H9 (cell line): ENCODE data around the gene DENND1A. TPM values are rescaled to one million over a fixed set of nuclear protein-coding genes. Genes with fewer than 3 reads are reported as not detected.
"Not testable (repeated sequence)": the region's sequence is repeated elsewhere in the genome, so short reads cannot be mapped to it uniquely, and the experiment has no call there.

ENCODE experiments used
- DNase-seq: peaks from one replicate; pipeline ENCODE4 v3.0.0-alpha.2; 2017
- H2AFZ ChIP-seq: one replicate; pipeline ENCODE4 v1.6.1; 2013; ENCODE audit warnings: mild to moderate bottlenecking, low read length, control low read depth, moderate library complexity
- H2AK5ac ChIP-seq: 2 replicates; pipeline ENCODE4 v1.6.1; 2013; ENCODE audit warnings: low read length, control low read depth, mixed read lengths; ENCODE audit not compliant: insufficient read length
- H2BK120ac ChIP-seq: one replicate; pipeline ENCODE4 v1.6.1; 2013; ENCODE audit warnings: low read depth, mild to moderate bottlenecking, low read length, control low read depth, inconsistent platforms; ENCODE audit not compliant: poor library complexity, severe bottlenecking
- H2BK12ac ChIP-seq: 2 replicates; pipeline ENCODE4 v1.6.1; 2013; ENCODE audit warnings: low read length, control low read depth, mixed read lengths, low read depth; ENCODE audit not compliant: insufficient read length
- H2BK15ac ChIP-seq: 2 replicates; pipeline ENCODE4 v1.6.1; 2013; ENCODE audit warnings: low read depth, low read length, control low read depth
- H2BK20ac ChIP-seq: one replicate; pipeline ENCODE4 v1.6.1; 2013; ENCODE audit warnings: low read depth, mild to moderate bottlenecking, low read length, control low read depth, inconsistent platforms; ENCODE audit not compliant: poor library complexity, severe bottlenecking
- H2BK5ac ChIP-seq: 2 replicates; pipeline ENCODE4 v1.6.1; 2013; ENCODE audit warnings: low read length, control low read depth, mixed read lengths; ENCODE audit not compliant: insufficient read length
- H3K14ac ChIP-seq: 2 replicates; pipeline ENCODE4 v1.6.1; 2013; ENCODE audit warnings: low read length, control low read depth; ENCODE audit not compliant: insufficient read depth
- H3K18ac ChIP-seq: 2 replicates; pipeline ENCODE4 v1.6.1; 2013; ENCODE audit warnings: low read depth, mild to moderate bottlenecking, mixed read lengths, low read length, control low read depth; ENCODE audit not compliant: insufficient read length
- H3K23ac ChIP-seq: 2 replicates; pipeline ENCODE4 v1.6.1; 2013; ENCODE audit warnings: low read length, control low read depth, mixed read lengths, low read depth; ENCODE audit not compliant: insufficient read length
- H3K23me2 ChIP-seq: 2 replicates; pipeline ENCODE4 v1.6.1; 2013; ENCODE audit warnings: low read depth, mild to moderate bottlenecking, mixed read lengths, low read length, control low read depth; ENCODE audit not compliant: insufficient read length, poor library complexity, severe bottlenecking
- H3K27ac ChIP-seq: 2 replicates; pipeline ENCODE4 v1.5.1; 2013; ENCODE audit warnings: low read length, control low read depth, mixed read lengths, low read depth; ENCODE audit not compliant: insufficient read length
- H3K27me3 ChIP-seq: 2 replicates; pipeline ENCODE4 v1.6.1; 2013; ENCODE audit warnings: low read length, control low read depth, inconsistent platforms; ENCODE audit not compliant: insufficient read depth
- H3K4ac ChIP-seq: 2 replicates; pipeline ENCODE4 v1.6.1; 2013; ENCODE audit warnings: low read depth, mild to moderate bottlenecking, control low read depth, inconsistent platforms, low read length, moderate library complexity
- H3K4me1 ChIP-seq: 2 replicates; pipeline ENCODE4 v1.6.1; 2013; ENCODE audit warnings: low read length, control low read depth, inconsistent platforms; ENCODE audit not compliant: insufficient read depth
- H3K4me2 ChIP-seq: 2 replicates; pipeline ENCODE4 v1.6.1; 2013; ENCODE audit warnings: low read length, control low read depth, mixed read lengths; ENCODE audit not compliant: insufficient read length, insufficient read depth
- H3K56ac ChIP-seq: 2 replicates; pipeline ENCODE4 v1.6.1; 2013; ENCODE audit warnings: low read depth, mild to moderate bottlenecking, mixed read lengths, low read length, control low read depth; ENCODE audit not compliant: insufficient read length
- H3K79me1 ChIP-seq: 2 replicates; pipeline ENCODE4 v1.6.1; 2013; ENCODE audit warnings: low read depth, mild to moderate bottlenecking, moderate library complexity, low read length, control low read depth, inconsistent platforms; ENCODE audit not compliant: insufficient read depth, poor library complexity, severe bottlenecking
- H3K79me2 ChIP-seq: 2 replicates; pipeline ENCODE4 v1.6.1; 2013; ENCODE audit warnings: low read length, control low read depth, inconsistent platforms; ENCODE audit not compliant: insufficient read depth
- H3K9ac ChIP-seq: 2 replicates; pipeline ENCODE4 v1.6.1; 2013; ENCODE audit warnings: low read length, control low read depth, mixed read lengths; ENCODE audit not compliant: insufficient read length; ENCODE audit errors: extremely low read depth
- H3K9me3 ChIP-seq: one replicate; pipeline ENCODE4 v1.6.1; 2013; ENCODE audit warnings: low read depth, low read length, inconsistent platforms; ENCODE audit not compliant: control insufficient read depth
- H3T11ph ChIP-seq: one replicate; pipeline ENCODE4 v1.6.1; 2013; ENCODE audit warnings: mild to moderate bottlenecking, low read length, control low read depth, inconsistent platforms
- H4K20me1 ChIP-seq: one replicate; pipeline ENCODE4 v1.6.1; 2013; ENCODE audit not compliant: control insufficient read depth, insufficient read length, insufficient read depth
- H4K5ac ChIP-seq: 2 replicates; pipeline ENCODE4 v1.6.1; 2013; ENCODE audit warnings: low read depth, mild to moderate bottlenecking, mixed read lengths, low read length, control low read depth; ENCODE audit not compliant: insufficient read length
- H4K8ac ChIP-seq: replicated peaks from 2 replicates; pipeline ENCODE4 v1.6.1; 2013; ENCODE audit warnings: low read length, control low read depth, mixed read lengths, low read depth; ENCODE audit not compliant: insufficient read length
- H4K91ac ChIP-seq: 2 replicates; pipeline ENCODE4 v1.6.1; 2013; ENCODE audit warnings: low read depth, mild to moderate bottlenecking, moderate library complexity, mixed read lengths, low read length, control low read depth; ENCODE audit not compliant: insufficient read length
- H3K27ac Mint-ChIP-seq, 3 experiments: 2 replicates in 2 of 3; 3 replicates in 1 of 3; pipeline ENCODE4 v1.8.0; 2020 to 2021; ENCODE audit warnings: mixed read lengths in 3 of 3, mild to moderate bottlenecking in 1 of 3, moderate library complexity in 1 of 3
- H3K27me3 Mint-ChIP-seq: 2 replicates; pipeline ENCODE4 v1.8.0; 2021; ENCODE audit warnings: low read depth, mild to moderate bottlenecking, moderate library complexity, mixed read lengths
- H3K36me3 Mint-ChIP-seq, 3 experiments: 2 replicates in 2 of 3; 3 replicates in 1 of 3; pipeline ENCODE4 v1.8.0; 2020 to 2021; ENCODE audit warnings: low read depth in 3 of 3, mixed read lengths in 3 of 3; ENCODE audit not compliant: insufficient read depth in 1 of 3
- H3K4me1 Mint-ChIP-seq, 2 experiments: 2 replicates each; pipeline ENCODE4 v1.8.0; 2020; ENCODE audit warnings: mixed read lengths in 2 of 2
- H3K4me3 Mint-ChIP-seq, 2 experiments: 2 replicates in 1 of 2; 3 replicates in 1 of 2; pipeline ENCODE4 v1.8.0; 2020 to 2021; ENCODE audit warnings: mild to moderate bottlenecking in 2 of 2, mixed read lengths in 2 of 2, moderate library complexity in 1 of 2
- H3K9me3 Mint-ChIP-seq, 2 experiments: 2 replicates in 1 of 2; 3 replicates in 1 of 2; pipeline ENCODE4 v1.8.0; 2020; ENCODE audit warnings: mild to moderate bottlenecking in 2 of 2, mixed read lengths in 2 of 2, moderate library complexity in 1 of 2
- CTCF ChIP-seq: fragments of 200-600 bp; sonication (generic); conservative IDR thresholded peaks from 3 replicates; pipeline ENCODE4 v1.8.0; 2021; ENCODE audit warnings: antibody characterized with exemption, mild to moderate bottlenecking
- WGBS: extraction: QIAGEN DNeasy Blood & Tissue Kit; methylation state at CpG from one replicate; pipeline ENCODE4 v1.1.7; 2013; ENCODE audit warnings: missing lambda C conversion rate, low lambda C conversion rate, mixed read lengths; ENCODE audit not compliant: insufficient read length; ENCODE audit errors: extremely low coverage; 5-methylcytosine and 5-hydroxymethylcytosine counted together
- total RNA-seq: library from RNA; stranded (reverse); gene quantifications from 2 replicates; pipeline ENCODE4 v1.2.1, GENCODE V29; 2021

DENND1A gene
- total RNA-seq, 1 experiment from 2014 or later = 20.4 TPM

GRCh38 chr9:123735376-123735775 is 194.6 kb downstream of the DENND1A start:
- Histone ChIP-seq H3K23ac (no peak overlapping the region), H2BK12ac (no peak overlapping the region), H3K27me3 (no peaks in the 10 kb centered on the region), H3K4me2 (no peak overlapping the region), H3K18ac (no peak overlapping the region), H2AFZ (no peak overlapping the region), H2BK120ac (no peak overlapping the region), H3K79me1 (no peaks in the 10 kb centered on the region), H4K20me1 (no peaks in the 10 kb centered on the region), H3K56ac (no peak overlapping the region), H2BK20ac (no peak overlapping the region), H4K5ac (no peak overlapping the region), H4K8ac (no peak overlapping the region), H3T11ph (no peak overlapping the region), H3K27ac (no peak overlapping the region), H3K9me3 (no peaks in the 10 kb centered on the region), H2BK15ac (no peak overlapping the region), H2AK5ac (no peak overlapping the region), H3K4ac (no peak overlapping the region), H4K91ac (no peak overlapping the region), H3K4me1 (no peaks in the 10 kb centered on the region), H3K14ac (no peak overlapping the region), H3K79me2 (no peaks in the 10 kb centered on the region), H3K23me2 (no peaks in the 10 kb centered on the region), H2BK5ac (no peak overlapping the region), H3K9ac (no peak overlapping the region)
- no peak for TF ChIP-seq CTCF
- H3K27me3 Mint-ChIP-seq = no peaks in the 10 kb centered on the region
- WGBS = no CpG with 5 or more reads among the region's 4 CpGs
- H3K36me3 Mint-ChIP-seq = peaks cover 0 to 6% (median 2%) of the 10 kb centered on the region in 3 experiments; a peak in 4 of 7 replicates
- no peak overlapping the region for H3K27ac Mint-ChIP-seq
- no peak for DNase-seq
- no peak overlapping the region for H3K4me3 Mint-ChIP-seq
- peaks cover 2% of the 10 kb centered on the region in 2 experiments; a peak in 4 of 5 replicates for H3K9me3 Mint-ChIP-seq
- no peaks in the 10 kb centered on the region for H3K4me1 Mint-ChIP-seq

- DNase-seq, H2BK15ac ChIP-seq: not testable (repeated sequence)
- WGBS = no CpG with 5 or more reads among the region's 5 CpGs
These were observed 201.4 kb downstream of the DENND1A start for GRCh38 chr9:123728571-123728970.

More at GRCh38 chr9:123728571-123728970, 201.4 kb downstream of the DENND1A start:
- H3K27me3 ChIP-seq, H3K23ac ChIP-seq, H3K4me3 Mint-ChIP-seq, H3T11ph ChIP-seq, H4K91ac ChIP-seq, H3K14ac ChIP-seq, H3K79me1 ChIP-seq, H4K20me1 ChIP-seq, H3K27ac ChIP-seq, H3K27ac Mint-ChIP-seq, H3K4me1 ChIP-seq, H2AK5ac ChIP-seq, H2BK5ac ChIP-seq, H3K4ac ChIP-seq, H2BK120ac ChIP-seq, H3K9me3 ChIP-seq, H4K8ac ChIP-seq, H3K27me3 Mint-ChIP-seq, H2AFZ ChIP-seq, H3K18ac ChIP-seq, H2BK20ac ChIP-seq, H3K56ac ChIP-seq, H3K79me2 ChIP-seq, H4K5ac ChIP-seq, H2BK12ac ChIP-seq, H3K23me2 ChIP-seq, H3K9ac ChIP-seq, H3K4me2 ChIP-seq, H3K4me1 Mint-ChIP-seq: not testable (repeated sequence)
- peaks cover 13 to 21% of the 10 kb centered on the region in 2 experiments for H3K9me3 Mint-ChIP-seq
- H3K36me3 Mint-ChIP-seq = peaks cover 7 to 19% (median 16%) of the 10 kb centered on the region in 3 experiments
